Measurements from ENCODE around the gene FBXL17.
"Not testable (repeated sequence)": the region's sequence is repeated elsewhere in the genome, so short reads cannot be mapped to it uniquely, and the experiment has no call there.

The FBXL17 gene

GRCh38 chr5:108238936-108239887, 142.7 kb downstream of the FBXL17 start:
- DNase-seq = no peak

DNA sequence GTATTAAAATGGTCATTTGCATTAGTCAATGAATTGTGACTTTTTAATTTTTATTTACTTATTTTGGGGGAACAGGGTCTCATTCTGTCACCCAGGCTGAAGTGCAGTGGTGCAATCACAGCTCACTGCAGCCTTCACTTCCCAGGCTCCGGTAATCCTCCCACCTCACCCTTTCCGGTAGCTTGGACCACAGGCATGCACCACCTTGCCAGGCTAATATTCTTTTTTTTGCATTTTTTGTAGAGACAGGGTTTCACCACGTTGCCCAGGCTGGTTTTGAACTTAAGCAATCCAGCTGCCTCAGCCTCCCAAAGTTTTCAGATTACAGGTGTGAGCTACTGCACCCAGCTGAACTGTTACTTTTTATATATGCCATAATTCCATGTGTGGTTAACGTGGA, 143.4 kb downstream of the FBXL17 start:
- DNase-seq = no peak

GRCh38 chr5:108233617-108234155, 148.2 kb downstream of the FBXL17 start:
- DNase-seq = no peak

DNA sequence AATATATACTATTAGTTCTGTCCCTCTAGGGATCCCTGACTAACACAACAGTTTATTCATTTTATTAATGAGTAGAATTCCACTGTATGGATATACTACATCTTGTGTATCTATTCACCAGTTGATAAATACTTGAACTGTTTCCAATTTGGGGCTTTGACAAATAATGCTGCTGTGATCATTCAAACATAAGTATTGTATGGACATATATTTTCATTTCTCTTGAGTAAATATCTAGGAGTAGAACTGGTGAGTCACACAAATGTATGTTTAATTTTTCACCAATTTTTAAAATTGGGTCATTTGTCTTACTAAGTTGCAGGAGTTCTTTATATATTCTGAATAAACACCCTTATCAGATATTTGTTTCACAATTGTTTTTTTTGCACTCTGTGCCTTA, 149.1 kb downstream of the FBXL17 start:
- no peak for DNase-seq

DNA sequence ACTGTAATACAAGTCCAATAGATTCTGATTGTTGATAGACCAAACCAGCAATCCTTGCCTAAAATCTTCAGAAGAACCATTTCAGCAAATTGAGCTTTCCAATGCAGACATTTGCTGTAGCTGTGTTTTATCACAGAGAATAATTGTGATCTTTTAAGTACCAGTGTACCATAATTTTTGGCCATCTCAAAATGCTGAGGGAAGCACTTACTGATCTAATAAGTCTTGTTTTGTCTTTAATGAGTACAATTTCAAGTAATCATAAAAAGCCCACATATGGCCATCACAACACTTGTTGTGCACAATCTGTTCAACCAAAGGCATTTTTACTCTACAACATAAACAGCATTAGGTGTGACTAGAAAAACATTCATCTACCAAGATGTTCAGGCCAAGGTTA, 159.9 kb downstream of the FBXL17 start:
- no peak for DNase-seq

DNA sequence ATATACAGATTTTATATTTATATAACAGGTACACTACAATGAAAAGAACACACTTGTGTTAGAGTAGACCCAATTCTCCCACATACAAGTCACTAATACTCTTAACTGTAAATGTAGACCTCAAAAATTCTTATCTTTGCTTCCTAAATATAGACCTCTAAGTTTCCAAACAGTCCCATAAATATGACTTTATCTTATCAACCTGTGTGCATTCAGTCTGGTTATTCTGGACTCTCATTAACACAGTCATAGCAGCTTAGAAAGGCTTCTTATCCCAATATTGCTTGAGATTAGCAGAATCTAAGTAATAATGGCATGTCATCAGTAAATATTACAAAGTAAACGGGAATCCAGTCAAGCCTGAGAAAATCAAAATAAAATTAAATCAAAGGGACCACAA, 161.1 kb downstream of the FBXL17 start:
- no peak for DNase-seq

GRCh38 chr5:108216890-108217289, 165.0 kb downstream of the FBXL17 start:
- DNase-seq = no peak

- DNase-seq = no peak
These were observed 167.0 kb downstream of the FBXL17 start for GRCh38 chr5:108214857-108215256.

- no peak for DNase-seq
These were observed 169.0 kb downstream of the FBXL17 start for GRCh38 chr5:108212775-108213346.

DNA sequence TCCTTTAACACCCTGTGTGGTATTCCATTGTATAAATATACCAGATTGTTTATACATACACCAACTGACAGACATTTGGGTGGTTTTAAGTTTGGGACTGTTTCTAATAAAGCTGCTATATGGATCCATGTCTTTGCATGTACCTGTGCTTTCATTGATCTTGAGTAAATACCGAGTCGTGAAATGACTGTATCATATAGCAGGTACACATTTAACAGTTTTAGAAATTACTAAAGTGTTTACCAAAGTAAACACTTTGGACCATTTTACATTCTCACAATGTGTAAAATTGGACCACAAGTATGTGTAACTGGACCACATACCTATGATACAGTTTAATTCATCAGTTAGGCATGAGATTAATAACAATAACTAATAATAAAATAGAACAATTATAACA, 175.2 kb downstream of the FBXL17 start:
- no peak for DNase-seq

- DNase-seq = no peak
These were observed 180.2 kb downstream of the FBXL17 start for GRCh38 chr5:108201721-108202120.

- DNase-seq = no peak
These were observed 185.6 kb downstream of the FBXL17 start for GRCh38 chr5:108196276-108196675.

GRCh38 chr5:108193021-108193795, 188.7 kb downstream of the FBXL17 start:
- DNase-seq = no peak

- DNase-seq = no peak
These were observed 197.0 kb downstream of the FBXL17 start for GRCh38 chr5:108184940-108185339.

- no peak for DNase-seq
These were observed 199.9 kb downstream of the FBXL17 start for GRCh38 chr5:108181975-108182374.

DNA sequence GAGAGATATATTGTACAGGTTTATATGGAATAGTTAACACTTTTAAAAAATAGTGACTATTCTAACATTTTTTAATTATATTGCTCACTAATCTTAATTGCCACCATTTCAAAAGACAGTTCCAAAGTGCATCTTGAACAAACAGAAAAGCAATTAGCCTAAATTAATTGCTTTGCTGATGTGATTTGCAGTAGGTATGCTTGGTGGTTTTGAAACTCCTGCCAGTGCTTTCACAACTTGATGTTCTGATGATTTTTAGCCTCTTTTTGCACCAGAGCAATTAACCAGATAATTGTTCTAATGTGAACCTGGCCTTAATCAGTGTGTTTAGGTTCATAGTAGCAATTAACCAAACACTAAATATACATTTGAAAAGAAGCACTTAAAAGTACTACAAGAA, 207.6 kb downstream of the FBXL17 start:
- DNase-seq = no peak

DNA sequence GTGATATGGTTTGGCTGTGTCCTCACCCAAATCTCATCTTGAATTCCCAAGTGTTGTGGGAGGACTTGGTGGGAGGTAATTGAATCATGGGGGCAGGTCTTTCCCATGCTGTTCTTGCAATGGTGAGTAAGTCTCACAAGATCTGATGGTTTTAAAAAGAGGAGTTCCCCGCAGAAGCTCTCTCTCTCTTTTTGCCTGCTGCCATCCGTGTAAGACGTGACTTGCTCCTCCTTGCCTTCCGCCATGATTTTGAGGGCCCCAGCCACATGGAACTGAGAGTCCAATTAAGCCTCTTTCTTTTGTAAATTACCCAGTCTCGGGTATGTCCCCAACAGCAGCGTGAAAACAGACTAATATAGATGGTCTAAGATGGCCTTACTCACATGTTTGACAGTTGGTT, 210.1 kb downstream of the FBXL17 start:
- DNase-seq = no peak

- no peak for DNase-seq
These were observed 213.0 kb downstream of the FBXL17 start for GRCh38 chr5:108168915-108169314.

DNA sequence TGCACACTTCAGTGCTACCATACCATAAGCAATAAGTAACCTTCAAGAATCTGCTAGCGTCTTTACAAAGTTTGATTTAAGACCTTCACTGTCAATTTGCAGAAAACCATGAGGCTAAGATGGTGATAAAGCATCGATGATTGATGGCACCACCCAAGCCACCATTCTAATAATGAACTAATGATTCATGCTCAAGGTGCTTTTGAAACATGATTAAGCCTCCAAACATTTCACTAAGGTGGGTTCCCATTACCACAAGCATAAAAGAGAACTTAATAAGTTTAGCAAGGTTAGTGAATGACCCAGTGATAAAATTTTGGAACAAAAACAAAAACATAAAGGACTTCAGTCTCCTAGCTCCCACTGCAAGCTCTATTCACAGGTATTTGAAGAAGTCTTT, 214.7 kb downstream of the FBXL17 start:
- DNase-seq = no peak

DNA sequence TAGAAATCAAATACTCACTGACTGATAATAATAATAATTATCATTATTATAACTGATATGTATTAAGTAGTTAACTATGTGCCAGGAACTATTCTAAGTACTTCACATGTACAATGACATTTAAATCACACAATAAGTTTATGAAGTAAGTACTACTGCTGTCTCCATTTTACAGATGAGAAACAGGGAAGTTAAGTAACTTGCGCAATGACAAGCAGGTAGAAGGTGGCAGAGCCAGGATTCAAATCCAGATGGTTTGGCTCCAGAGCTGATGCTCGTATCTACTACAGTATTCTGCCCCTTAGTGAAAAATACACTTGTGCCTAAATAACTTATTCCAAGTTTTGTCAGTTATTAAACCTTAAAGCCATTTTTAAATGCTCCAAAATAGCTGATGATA, 217.3 kb downstream of the FBXL17 start:
- DNase-seq = no peak

- not testable (repeated sequence) for DNase-seq
These were observed 229.0 kb downstream of the FBXL17 start for GRCh38 chr5:108152854-108153253.

DNA sequence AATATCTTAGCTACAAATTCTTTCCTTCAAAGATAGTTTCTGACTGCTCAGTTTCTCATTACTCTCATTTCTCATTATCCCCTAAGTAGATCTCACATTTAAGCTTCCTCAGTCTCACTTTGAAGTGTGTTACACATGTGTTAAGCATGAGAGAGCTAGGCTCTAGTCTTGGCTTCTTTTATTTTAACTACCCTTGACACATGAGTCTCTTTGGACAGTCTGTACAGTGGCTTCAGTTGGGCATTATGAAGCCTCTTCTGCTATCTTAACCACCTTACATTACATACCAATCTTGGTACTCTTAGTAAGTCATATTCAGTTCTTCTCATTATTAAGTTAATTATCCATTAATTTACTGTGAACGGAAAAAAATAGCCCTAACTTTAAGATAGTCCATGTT, 232.5 kb downstream of the FBXL17 start:
- no peak for DNase-seq

DNA sequence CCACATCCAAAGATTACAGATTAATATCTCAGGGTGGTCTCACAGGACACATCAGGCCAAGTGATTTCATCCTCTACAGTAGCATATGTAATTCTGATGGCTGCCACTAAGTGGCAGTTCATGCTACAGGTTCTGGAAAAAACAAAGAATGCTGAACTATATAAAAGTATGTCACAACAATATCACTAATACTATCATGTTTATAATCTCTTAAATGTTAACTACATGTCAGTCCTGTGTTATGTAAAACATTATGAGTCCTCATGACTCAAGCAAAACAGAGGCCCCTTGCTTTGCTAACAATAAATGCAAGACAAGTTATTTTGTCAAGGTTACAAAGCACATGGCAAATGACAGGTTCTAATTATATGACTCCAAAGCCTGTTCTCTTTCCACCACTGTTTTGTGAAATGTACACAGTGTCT, 233.2 kb downstream of the FBXL17 start:
- no peak for DNase-seq

All from NCI-H526 treated with DMSO at 0.1 percent for 48 hours (cell line).